NCI-H526 (cell line): ENCODE results near the gene CAV2.

Experiments used
- DNase-seq, 2 experiments: peaks; one replicate each; lab custom pipeline; 2025; lab: John Stamatoyannopoulos, UW

CAV2 gene

GRCh38 chr7:116546916-116547315 lies 47.4 kb downstream of the CAV2 start:
- DNase-seq = no peak

DNA sequence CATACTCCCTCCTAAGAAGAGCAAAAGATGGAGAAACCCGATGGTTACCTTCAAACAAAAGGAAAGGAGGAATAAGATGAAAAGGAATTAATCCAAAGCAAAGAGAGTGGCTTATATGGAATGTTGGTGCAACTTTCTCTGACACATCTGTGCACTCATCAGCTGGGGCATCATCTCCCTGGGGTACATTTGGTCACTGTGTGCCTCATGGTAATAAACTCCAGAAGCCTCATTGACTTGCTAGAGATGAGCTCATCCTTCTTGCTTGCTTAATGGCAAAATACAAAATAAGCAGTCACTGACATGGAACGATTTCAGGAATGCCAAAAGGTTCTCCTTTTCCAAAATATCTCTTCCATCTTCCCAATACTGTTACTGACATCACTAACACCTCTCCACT lies 47.8 kb downstream of the CAV2 start:
- no peak for DNase-seq

DNA sequence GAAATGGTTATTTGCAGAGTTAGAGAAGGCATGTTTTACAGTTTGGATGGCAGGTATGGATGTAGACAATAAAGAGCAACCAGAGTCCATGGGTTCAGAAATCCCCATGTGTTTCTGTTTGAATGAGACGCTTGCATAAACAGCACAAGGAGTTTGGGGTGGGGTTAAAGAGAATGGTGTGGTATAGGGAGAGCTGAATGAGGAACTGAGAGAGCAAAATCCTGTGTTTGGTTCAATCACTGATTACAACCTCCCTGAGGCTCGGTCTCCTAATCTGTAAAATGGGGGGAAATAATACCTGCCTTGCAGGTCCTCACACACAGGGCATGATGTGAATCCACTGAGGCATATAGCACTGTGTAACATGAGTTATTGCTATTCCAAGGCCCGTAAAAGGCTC lies 49.0 kb downstream of the CAV2 start:
- no peak for DNase-seq

DNA sequence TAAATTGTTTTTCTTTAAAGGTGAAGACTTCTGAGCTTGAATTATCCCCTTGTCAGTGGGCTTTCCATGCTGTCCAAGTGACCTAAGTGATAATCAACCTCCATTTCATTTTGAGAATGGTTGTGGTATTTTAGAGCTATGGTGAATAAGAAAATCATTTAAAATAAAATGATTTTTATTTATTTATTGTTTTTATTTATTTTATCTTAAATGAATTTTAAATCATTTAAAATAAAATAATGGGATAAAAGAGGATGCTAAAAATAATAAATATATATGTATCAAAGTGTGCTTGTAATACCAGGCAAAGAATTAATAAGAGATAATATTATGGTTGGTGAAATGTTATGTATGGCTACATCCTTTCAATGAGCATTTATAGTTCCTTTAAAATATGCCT lies 49.8 kb downstream of the CAV2 start:
- no peak for DNase-seq

DNA sequence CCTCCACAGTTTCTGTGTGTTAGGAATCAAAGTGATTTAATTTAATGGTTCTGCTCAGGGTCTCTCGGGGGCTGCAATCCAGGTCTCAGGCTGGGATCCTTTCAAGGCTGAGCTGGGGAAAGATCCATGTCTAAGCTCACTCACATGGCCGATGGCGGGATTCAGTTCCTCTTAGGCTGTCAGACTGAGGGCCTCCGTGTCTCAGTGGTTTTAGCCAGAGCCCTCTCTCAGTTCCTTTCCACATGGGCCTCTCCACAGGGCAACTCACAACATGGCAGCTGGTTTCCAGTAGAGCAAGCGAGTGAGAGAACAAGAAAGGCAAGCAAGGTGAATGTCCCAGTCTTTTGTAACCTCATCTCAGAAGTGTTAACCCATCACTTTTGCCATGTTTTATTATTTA lies 52.2 kb downstream of the CAV2 start:
- DNase-seq = no peak

GRCh38 chr7:116552602-116553001 lies 53.1 kb downstream of the CAV2 start:
- DNase-seq = no peak

GRCh38 chr7:116553168-116553964 lies 53.8 kb downstream of the CAV2 start:
- no peak for DNase-seq

- no peak for DNase-seq
Measured at GRCh38 chr7:116554436-116554835, 54.9 kb downstream of the CAV2 start.

DNA sequence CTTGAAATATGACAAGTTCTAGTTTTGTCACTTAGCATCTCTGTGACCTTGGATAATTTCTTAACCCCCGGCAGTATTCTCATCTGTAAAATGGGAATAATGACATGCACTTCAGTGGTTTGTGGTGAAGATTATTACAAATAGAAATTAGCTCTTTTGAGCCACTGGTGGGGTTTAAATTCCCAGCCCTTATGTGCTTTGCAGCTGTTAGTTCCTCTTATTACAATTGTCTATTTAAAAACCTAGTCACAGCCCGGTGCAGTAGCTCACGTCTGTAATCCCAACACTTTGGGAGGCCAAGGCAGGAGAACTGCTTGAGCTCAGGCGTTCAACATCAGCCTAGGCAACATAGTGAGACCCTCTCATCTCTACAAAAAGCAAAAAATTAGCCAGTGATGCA lies 55.4 kb downstream of the CAV2 start:
- no peak for DNase-seq

DNA sequence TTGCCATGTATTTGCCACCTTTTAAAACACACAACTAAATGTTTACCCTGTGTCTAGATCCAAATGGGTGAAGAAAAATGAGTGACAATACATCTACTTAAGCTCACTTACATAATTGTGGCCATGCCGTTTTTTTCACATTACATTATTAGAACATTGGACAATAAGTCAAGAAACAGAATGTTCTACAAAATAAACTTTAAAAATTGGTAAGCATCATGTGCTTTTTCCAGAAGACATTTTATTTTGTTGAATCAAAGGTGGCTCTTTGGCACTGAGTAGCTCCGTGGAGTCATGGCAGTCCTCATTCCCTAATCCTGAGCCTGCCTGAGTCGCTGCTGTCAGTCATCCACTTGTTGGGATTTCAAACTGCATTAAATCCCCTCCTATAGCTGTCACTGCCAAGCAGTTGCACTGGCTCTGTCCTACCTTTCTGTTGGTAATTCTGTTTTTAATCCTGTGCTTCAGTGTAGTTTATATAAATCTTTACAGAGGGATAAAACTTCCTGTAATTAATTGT lies 57.6 kb downstream of the CAV2 start:
- no peak for DNase-seq

DNA sequence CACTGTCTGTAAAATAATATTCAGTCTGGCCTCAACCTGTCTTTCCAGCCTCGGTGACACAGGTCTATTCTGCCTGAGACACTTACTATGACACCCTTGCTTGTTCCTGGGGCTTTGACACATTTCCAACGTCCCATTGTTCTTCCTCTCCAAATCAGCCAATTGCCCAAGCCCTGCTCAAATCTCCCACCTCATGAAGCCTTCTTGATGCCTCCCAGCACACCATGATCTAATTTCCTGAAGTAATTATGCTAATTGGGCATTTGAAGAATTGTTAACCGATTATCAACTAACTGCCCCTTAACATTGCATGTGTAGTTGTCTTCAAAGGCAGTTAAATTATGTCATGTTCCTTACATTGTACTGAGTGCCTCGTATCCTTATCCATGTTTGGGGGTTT lies 58.4 kb downstream of the CAV2 start:
- DNase-seq = no peak
